GM19324 (cell line): ENCODE data around the gene DENND11.

Experiments
- ATAC-seq: cut with Tn5 transposase; IDR thresholded peaks from one replicate; pipeline ENCODE4 v1.9.1; 2021; ENCODE audit warnings: mild to moderate bottlenecking, moderate library complexity; ENCODE audit not compliant: unreplicated experiment, low FRiP score

DENND11 gene

DNA sequence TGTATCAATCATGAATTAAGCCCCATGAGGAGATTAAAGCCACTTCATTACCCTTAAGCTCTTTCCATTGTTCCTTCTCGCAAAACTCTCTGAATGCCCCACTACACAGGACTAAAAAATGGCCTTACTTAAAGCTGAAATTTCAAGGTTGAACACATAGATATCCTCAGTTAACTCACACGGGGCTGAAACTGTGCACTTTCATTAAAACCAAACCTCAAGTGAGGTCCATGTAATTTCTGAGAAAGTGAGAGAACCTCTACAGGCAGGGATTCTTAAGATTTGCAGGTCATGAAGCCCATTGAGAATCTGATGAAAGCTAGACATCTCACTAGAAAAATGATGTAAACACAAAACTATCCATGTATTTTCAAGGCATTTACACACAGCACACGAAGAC, 15.9 kb downstream of the DENND11 start:
- no peak for ATAC-seq

DNA sequence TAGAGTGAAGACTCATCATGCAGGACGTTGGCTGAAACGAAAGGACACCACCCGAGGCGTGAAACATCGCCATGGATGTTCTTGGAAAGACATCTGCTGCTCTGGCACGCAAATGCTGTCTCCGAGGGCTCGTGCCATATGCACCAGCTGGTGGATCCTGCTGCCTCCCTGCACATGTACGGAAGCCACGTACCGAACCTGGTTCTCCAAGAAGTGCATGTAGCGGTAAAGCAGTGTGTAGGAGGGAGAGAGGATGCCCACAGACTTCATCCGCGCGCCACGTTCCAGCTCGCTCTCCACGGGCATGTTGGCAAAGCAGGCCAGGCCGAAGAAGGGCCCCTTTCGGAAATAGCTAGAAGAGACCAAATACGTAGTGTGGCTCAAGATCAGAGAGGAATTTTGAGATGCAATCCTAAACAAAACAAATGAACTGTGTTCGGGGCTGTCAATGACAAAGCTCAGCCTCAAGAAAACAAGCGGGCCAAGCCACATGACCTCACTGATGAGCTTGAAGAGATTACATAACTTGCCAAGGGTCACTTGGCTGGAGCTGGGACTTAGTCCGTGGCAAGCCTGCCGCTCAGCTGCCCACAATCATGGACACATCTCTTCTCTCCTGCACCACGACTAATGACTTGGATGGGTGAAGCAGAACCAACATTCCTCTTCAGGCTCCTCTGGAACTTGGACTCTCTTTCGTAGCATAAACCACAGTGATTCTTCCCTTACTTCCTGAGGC, 16.5 kb downstream of the DENND11 start:
- no peak for ATAC-seq

DNA sequence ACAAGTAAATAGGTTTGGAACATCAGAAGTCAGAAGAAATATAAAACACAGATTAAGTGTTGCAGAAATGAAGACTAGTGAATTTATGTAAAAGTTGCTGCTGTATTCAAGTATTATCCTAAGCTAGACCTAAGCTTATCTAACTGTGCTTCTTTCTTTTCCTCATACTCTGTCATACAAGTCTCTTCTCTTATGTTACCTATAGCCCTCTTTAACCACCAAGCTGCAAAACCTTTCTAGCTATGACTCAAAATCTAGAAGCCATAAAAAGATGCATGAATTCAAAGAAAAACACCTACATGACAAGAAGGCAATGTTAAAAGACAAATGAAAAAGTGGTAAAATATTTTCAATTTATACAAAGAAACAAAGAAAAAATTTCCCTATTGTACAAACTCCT, 23.0 kb downstream of the DENND11 start:
- ATAC-seq = no peak

DNA sequence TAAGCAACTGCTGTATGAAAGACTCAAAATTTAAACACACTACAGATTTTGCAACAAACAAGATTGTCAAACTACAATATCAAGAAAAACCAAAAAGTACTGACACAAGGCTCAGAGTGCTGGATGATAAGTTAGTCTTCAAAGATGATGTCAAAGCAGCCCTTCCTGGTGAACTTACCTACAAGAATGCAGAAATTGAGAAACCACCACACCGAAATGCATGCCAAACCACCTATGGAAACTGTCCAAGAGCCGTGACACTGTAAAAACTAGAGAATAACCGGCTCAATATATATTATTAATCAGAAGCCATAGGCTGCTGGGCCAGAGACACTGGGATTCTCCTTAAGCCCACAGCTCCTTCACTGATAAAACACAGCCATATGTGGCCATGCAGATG, 25.3 kb downstream of the DENND11 start:
- ATAC-seq = no peak

DNA sequence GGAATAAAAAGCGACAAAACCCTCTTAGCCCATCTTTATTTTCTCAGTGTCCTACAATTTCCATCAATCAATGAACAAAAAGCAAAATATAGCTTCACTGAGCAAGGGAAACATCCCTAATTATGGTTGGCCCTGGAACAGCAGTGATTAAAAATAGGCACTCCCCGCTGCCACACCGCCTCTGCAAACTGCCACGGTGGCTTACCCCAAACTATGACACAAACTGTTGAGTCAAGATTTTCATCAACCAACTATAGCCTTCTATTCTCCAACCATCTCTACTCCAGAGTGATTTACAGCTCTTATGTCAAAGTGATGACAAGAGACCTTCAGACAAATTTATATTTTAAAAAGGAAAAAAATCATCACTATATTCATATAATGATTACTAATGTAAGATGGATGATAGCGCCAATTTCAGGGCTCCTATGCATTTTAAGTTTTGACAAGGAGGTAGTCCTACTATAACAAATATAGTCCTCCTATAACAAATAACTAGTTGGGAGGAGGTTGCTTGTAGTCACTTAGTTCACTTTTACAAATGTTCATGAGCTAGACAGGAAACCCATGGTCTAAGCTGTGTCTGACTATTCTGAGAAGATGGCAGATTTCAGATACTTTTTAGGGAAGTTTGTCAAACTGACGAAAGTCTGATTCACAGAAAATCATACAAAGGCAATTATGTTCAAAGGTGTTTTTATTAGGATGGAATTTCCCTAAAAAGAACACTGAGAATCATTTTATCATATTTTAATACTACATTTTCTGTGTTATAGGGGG, 26.3 kb downstream of the DENND11 start:
- ATAC-seq = no peak

DNA sequence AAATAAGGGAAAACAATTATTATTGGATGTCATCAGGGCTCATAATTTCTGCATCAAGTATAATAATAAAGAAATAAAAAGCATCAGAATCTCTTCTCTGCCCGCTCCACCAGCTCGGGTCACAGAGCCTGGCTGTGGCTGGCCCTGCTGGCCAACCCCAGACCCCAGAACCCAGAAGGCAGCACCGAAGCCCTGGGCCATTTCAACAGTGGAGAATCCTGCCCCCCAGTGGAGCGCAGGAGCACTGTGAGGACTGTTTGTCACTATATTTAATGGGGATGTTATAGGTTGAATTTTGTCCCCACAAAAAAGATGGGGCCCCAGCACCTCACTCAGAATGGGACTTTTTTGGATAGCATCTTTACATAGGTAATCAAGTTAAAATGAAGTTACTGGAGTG, 27.3 kb downstream of the DENND11 start:
- no peak for ATAC-seq

DNA sequence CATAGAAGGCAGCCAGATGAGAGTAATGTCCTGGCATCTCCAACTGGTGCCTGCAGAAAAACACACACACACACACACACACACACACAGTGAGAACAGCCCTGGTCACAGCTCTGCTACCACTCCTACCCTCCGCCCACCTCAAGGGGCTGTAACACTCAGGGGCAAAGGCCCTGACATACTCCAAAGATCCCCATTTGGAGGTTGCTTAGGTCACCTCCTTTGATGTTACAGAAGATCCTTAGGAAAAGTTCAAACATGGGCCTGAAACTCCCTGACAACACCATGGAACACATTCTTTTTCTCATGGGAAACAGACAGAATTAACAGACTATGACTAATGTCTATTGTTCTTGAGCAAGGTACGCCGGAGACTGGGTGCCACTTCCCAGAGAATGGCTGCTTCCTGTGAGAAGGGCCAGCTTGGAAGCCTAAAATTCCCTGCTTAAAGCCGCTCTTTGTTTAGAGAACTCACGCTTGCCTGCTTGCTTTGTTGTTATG, 27.7 kb downstream of the DENND11 start:
- ATAC-seq = no peak

DNA sequence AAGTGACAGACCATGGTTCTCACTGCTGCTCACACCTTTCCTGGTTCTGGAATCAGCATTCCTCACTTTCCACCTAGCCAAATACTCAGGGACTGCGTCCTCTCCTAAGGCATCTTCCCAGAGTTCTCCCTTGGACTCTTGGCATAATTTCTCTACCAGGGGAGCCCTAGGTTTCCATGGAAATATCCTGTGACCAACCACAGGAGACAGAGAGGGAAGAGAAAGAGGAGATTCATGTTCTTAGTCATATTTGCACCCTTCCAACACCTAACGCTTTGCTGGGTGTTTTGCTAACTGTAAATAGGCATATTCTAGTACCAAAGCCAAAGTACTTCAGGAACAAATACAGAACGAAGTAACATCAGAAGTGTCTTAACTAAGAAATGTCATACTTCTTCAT, 28.6 kb downstream of the DENND11 start:
- ATAC-seq = no peak

DNA sequence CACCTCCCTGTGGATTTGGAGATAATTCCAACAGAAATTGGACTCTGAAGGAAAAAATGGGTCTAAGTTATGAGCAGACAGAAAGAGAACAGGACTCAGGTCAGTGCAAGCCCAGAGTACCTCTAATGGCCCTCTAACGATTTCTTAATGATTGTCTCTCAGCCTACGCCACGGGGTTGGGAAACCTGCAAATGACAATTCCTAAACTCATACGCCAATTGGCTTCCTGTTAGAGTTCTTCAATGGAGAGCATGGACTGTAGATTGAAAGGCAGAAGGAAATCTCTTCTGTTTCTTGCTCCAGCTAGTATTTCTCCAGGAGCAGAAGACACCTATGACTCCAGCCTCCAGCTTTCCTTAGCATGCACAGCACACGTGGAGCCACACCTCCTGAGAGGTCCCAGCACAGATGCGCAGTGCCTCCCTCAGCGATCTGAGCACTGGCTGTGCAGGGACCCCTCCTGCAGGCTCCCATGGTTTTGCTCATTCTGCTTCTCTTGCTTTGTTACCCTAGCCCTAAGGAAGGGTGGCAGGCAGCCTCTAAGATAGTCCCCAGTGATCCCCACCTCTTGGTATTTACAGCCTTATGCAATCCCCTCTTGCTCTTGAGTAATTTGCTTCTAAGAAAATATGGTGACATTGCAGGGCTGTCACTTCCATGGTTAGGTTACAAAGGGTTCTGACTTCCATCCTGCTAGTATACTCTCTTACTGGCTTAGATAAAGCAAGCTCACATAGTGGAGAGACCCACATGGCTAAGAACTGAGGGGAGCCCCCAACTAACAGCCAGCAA, 30.1 kb downstream of the DENND11 start:
- no peak for ATAC-seq

DNA sequence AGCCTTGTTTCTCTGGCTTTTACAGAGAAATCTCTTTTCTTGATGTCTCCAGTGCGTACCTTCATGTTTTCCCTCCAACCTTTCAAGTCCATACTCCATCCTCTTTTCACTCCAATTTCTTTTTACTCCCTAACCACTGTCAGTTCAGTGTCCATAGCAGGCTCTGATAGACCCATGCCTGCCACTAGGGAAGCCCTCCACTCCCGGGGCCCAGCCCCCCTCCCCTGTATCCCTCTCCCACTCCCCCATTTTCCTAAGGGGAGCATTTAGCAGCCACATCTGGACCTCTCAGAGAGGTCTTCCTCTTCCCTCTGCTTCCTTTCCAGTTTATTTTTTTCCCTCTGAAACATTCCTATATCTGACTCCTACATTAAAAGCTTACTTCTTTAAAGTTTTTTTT, 33.1 kb downstream of the DENND11 start:
- no peak for ATAC-seq

DNA sequence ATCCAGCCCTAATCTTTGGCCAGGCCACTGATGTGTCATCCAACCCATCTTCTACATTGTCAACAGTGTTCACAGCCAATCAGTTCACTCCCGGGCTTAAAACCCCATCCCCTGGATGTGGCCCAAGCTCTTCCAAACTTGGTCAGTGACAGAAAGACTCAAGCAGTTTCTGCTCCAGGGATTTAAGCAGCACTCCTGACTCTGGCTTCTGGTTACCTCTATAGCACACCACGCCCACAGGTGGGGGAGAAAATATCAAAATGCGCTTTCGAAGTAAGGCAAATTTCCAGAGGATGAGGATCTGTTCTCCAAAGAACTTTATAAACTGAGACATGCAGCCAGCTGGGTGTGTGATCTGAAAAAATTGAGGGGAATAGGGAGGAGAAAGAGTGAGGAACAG, 35.9 kb downstream of the DENND11 start:
- no peak for ATAC-seq

DNA sequence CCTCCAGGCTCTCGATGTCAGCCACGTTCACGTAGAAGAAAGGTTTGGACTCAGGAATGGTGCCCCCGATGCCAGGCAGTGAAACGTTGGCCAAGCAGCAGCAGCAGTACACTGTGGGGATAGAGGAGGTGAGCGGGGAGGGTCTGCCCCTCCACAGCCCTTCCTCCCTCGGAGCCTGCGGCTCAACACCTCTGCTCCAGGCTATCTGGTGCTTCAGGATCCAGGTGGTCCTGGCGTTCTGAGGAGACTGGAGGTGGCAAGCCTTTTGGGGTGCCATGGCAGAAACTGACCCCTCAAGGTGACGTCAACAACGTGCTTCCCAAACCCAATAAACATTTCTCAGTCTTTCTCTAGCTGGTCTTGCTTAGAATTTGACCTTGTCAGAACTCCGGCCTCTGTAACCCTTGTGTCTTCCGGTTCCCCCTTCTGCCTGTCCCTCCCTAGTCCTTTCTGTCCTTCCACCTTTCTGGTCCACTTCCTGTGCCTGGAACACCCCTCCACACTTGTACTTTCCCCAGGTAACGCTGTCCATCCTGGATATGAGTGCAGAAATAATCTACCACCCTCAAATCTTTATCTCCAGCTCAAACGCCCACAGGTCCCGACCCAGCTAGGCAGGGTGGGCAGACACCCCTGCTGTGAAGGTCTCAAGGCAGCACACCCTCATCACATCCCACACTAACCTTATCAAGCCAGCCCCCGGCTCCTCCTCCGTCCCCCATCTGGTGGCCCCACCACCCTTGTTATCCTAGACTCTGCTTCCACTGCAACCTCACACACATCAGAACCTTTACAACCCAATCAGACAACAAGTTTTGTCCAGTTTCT, 36.5 kb downstream of the DENND11 start:
- no peak for ATAC-seq

DNA sequence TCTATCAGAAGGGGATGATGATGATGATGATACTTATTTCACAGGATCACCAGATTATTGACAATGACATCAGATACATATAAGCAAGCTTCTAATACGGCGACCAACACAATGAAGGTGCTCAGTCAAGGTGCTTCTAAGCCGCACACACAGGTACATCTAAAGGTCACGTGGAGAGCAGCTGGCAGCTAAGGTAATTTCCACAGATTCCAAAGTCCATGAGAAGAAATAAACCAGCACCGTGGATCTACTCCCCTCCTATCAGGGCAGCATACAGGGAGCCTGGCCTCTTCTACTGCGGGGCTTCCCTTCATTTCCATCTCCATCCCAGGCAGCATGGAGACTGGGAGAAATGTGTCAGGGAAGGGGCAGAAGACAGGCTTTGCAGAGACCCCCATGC, 37.5 kb downstream of the DENND11 start:
- ATAC-seq = no peak

DNA sequence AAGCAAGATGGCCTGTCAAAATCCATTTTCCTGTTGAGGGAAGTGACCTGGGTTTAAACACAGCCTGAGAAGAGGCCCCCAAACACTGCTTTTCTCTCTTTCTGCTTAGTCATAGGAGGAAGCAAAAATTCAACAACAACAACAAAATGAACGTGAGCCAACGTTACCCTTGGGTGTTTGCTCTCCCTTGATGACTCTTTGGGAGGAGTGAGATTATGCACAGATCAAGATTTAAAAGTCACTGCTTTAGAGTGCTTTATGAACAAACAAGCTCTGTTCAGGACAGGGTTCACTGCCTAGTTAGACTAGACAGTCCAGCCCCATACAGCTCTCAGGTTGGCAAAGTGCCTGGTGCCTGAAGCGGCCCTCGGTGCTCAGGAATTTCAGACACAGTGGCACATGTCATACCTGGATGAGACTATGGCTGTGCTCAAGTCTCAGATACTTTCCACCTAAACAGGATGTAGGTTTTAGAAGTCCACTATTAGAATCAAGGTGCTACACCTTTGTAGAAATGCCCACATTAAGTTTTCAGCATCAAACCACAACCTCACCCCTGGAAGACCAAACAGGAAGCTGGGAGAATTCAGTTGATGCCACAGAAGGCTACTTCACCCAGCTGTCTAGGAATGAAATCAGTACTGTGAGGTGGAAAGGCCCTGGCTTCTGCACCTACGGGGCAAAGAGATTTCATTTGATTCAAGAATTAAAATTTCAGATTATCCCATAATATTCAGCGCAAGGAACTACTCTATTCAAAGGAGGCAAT, 38.7 kb downstream of the DENND11 start:
- no peak for ATAC-seq

DNA sequence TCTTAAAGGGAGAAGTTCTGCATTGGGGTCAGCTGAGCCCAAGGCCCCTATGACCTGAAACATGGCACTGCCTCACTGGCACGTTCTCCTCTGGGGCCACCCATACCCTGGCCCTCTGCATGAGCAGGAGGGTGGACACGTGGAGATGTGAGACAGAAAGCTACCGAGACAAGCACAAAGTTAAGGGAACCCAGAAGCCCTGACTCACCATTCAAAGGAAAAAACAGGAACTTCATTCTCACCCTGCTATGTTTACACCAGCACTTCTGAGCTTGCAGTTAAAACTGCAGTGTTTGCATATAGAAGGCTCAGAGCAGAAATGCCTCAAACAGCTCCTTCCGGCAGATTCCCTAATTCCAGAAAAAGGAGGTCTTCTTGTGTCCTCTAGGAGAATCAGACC, 41.7 kb downstream of the DENND11 start:
- no peak for ATAC-seq

DNA sequence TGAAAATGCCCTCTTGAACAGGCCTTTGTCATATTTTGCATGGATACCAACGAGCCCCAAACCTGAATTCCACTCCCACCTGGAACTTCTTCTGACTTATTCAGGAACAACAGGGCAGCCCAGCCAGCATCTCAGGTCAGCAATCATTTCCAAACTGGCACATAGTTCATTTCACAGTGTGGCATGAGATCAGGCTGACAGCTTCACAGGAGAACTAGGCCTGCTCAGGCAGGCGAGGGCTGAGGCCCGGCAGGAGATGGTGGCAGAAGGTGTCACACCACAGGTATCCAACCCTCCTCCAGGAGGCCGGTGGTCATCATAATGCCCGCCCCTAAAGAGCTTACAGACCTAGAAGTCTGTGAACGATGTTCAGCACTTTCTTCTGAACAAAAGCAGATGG, 42.5 kb downstream of the DENND11 start:
- no peak for ATAC-seq

DNA sequence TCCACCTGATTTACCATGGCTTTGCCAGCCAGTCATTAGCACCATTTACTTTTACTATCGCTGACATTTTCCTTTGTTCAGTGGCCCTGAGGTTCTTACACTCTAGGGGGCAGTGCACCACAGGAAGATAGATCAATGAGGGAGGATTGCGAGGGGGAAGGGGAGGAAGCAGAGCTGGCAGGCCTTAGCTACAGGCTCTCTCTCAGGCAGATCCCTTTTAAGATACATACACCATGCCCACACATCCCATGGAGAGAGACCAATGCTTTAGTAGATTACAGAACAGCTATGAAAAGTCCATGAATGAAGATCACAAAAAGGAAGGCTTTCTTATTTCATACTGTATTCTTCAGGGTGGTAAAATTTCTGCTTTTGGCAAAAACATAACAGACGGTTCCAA, 47.4 kb downstream of the DENND11 start:
- ATAC-seq = no peak

DNA sequence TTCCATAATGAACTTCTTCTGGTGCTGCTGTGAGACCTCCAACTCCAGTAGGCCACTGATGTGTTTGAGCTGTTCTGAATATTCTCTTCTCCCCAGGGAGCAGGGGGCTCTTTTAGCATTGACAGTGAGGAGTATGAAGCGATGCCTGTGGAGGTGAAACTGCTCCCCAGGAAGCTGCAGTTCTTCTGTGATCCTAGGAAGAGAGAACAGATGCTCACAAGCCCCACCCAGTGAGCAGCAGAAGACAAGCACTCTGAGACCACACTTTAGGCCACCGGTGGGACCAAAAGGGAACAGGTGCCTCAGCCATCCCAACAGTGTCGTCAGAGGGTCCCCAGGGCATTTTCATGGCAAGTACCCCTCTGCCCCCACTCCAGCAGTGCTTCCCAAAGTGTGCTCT, 49.3 kb downstream of the DENND11 start:
- ATAC-seq = no peak
